GM18508 (cell line): Measurements from ENCODE around the gene SH3RF3.

Experiments
- ATAC-seq: cut with Tn5 transposase; IDR thresholded peaks from one replicate; pipeline ENCODE4 v1.9.1; 2021; ENCODE audit warnings: moderate number of reproducible peaks; ENCODE audit not compliant: insufficient read depth, unreplicated experiment

Gene SH3RF3

DNA sequence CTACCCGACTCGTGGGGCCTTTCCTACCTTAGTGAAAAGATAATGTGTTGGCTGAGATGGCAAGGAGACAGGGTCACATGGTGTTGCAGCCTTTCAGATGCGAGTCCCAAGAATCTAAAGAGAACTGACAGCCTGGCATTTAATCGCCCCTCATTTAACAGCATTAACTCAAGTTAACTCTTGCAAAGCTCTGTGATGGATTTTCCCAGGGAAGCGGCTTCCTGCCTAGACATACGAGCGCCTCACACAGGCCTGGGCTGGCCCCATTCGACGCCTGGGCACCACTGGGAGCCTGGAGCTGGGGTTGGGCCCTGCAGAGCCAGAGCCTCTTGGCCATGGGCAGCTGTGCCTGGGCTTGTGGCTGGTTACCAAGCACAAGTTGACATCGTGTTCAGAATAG is 344.0 kb downstream of the SH3RF3 start:
- no peak for ATAC-seq

DNA sequence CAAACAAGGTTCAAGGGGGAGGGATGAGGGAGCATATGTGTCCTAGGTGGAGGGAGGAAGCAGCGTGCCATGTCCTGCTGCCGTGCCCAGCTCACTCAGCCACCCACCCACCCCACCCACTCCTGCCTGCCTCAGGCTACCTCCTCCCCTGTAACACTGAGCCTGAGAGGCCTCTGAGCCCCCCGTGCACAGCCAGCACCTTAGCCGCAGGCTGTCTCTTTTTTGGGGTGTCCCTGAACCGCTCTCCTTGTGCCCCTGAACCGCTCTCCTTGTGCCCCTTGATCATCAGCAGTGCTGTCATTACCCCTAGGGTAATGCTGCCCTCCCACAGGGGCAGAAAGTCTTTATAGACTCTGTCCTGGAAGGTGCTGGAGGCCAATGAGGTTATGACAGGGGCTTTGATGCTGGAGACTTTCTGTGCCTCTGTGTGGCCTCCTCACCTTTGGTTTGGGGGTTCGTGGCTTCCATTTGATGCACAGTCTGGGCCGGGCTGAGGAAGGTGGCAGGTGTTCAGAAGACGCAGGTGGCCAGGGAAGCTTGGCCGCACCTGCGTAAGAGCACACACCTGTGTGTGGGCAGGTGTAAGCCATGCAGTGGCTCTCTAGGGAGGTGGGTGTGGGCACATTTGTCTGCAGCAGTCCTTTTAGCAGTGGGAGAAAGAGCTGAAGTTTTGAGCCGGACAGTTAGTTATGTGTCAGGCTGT is 344.8 kb downstream of the SH3RF3 start:
- no peak for ATAC-seq

DNA sequence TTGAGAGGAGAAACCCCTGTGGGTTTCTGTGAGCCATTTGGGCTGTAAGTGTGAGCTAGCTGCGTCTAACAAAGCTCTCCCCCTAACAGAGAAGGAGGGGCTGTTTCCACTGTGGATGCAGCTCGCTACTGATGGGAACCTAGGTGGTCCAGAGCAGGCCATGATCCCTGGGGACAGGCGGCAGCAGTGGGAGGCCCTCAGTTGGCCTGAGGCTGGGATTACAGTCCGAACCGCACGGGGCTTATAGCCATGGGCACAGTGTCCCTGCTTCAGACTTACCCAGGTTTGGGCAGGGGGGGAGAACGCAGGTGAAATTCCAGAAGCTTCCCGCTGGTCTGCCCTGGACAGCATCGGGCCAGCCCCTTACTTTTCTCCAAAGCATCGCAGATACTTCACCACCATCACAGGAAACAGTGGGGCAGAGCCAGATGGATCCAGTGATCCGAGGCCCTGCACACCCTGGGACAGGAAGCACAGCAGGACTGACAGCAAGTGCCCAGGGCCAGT is 345.4 kb downstream of the SH3RF3 start:
- ATAC-seq = no peak

DNA sequence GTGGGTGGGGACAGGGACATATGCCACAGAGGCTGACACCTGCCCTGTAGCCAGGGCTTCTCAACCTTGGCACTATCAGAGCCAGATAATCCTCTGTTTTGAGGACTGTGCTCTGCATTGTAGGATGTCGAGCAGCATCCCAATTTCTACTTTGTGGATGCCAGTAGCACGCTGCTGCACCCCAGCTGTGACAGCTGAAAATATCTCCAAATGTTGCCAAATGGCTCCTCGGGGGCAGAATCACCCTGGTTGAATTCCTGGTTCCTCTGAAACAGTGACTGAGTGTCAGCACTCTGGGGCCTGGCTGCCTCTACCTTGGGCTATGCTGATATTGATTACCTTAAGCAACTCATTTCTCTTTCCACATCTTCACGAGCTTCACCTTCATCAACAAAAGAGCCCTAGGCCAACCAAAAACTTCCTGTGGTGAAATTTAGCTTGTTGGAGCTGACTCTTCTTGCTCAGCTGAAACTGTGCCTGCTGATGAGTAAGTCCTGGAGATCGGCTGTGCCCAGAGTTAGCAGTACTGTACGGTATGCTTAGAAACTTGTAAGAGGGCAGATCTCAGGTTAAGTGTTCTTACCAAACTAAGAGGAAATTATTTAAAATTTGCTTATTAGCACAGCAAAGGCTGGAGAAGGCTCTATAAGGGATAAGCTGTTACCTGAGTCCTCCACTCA is 346.7 kb downstream of the SH3RF3 start:
- ATAC-seq = no peak

DNA sequence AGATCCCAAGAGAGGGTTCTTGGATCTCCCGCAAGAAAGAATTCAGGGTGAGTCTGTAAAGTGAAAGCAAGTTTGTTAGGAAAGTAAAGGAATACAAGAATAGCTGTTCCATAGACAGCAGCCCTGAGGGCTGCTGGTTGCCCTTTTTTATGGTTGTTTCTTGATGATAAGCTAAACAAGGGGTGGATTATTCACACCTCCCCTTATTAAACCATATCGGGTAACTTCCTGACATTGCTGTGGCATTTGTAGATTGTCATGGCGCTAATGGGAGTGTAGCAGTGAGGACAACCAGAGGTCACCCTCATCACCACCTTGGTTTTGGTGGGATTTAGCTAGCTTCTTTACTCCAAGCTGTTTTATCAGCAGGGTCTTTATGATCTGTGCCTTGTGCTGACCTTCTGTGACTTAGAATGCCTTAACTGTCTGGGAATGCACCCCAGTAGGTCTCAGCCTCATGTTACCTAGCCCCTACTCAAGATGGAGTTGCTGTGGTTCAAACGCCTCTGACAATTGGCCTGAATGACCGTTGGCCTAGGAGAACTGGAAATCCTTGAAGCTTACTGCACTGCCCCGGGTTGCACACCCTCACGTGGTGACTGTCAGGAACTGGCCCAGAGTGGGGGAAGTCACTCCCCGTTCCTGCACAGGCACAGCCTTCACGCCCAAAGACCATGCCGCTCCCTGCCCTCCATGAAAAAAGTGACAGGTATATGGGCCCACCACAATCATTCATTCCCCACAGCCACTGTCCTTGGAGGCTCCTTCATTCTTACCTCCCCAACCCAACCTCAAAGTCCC is 347.8 kb downstream of the SH3RF3 start:
- ATAC-seq = no peak

DNA sequence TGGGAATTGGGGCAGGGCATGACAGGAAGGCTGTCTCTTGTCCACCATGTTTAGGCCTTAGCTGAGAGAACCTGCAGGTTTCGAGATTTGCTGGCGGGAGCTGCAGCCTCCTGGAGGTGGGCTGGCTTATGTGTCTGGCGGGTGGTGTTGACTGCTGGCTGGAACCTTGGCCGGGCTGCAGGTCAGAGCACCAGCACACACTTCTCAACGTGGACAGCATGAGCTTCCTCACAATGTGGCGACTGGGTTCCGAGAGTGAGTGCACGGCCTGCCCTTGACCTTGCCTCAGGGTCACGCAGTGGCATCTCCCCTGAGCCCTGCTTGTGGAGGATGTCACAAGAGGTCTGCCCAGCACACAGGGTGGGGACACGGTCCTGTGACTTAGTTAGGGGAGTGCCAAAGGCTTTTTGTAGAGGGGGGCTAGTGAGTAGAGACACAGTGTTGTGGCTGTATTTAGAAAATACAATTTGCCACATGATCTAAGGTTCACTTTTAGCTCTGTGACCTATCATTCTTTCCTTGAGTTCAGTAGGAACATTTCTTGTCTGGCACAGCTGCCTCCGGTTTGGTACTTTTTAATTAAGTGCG is 350.0 kb downstream of the SH3RF3 start:
- ATAC-seq = no peak

DNA sequence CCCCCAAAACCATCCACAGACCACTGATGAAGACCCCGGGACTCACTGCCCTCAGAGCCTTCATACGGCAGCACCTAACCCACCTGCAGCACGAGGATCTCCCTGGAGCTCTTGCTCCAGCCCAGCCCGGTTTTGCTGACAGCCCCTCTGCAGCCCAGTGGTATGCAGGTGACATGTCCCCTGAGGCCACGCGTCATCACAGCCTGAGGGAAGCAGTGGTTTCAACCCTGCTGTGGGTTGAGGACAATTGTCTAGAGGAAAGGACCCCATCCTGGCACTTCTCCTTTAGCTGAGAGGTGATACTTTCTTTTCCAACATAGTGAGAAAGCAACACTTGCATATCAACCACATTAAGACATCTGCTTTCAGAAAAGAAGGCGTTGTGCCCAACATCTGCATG is 350.8 kb downstream of the SH3RF3 start:
- no peak for ATAC-seq

DNA sequence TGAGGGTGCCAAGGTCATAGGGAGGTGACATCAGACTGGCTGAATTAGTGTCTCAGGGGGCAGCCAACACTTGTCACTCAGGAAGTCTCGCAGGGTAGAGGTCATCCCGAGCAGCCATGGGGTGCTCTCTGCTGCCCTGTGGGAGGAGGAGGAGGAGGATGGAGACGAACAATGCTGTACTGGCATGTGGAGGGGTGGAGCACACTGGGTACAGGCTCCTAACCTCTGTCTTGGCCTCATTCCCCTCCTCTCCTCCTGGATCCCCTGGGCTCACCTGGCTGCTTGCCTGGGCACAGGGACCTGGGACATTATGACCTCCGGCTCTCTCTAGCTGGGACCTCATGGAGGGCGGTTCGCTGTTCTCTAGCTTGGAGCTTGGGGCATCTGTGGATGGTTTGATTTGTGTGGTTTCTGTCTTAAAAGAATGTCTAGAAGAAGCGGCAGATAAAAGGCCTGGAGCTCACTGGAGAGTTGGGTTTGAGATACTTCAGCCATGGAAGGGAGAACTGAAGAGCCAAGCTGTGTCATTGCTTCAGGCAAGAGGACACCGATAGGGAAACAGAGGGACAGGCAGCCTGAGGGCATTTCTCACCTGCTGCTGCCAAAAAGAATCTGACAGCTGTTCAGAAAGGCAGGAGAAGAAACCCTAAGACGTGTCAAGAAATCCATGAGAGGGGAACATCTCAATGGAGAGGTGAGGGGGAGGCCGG is 351.6 kb downstream of the SH3RF3 start:
- no peak for ATAC-seq

DNA sequence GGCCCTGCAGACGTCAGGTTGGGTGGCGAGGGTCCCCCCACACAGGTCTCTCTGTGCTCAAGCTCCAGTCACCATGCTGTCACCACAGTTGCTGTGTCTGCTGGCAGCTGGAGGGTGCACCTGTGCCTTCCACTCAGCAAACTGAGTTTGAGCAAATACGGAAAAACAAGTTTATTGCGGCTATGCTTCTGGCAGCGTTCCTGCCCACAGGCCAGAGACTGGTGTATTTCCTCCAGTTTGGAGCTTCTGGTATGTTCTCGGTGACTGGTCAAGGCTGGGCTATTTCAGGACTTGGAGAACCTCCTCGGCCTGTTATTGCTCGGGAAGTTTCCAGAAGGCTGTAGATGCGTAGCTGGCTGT is 352.2 kb downstream of the SH3RF3 start:
- no peak for ATAC-seq

DNA sequence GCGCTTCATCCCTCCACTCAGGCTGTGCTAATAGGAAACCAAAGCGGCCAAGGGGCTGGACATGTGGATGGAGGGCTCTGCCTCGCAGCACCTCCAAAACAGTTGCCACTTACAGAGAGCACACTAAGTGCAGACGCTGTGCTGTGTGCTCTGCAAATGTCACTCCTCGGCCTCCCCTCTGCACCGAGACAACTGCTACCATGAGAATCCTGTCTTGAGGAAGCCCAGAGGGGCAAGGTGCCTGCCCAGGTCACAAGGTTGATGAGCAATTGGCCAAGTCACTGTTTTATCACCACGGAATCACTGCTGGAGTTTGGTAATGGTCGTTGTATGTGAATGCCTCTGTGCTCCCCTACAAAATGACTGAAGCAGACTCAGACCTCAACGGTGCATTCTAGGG is 352.6 kb downstream of the SH3RF3 start:
- no peak for ATAC-seq

DNA sequence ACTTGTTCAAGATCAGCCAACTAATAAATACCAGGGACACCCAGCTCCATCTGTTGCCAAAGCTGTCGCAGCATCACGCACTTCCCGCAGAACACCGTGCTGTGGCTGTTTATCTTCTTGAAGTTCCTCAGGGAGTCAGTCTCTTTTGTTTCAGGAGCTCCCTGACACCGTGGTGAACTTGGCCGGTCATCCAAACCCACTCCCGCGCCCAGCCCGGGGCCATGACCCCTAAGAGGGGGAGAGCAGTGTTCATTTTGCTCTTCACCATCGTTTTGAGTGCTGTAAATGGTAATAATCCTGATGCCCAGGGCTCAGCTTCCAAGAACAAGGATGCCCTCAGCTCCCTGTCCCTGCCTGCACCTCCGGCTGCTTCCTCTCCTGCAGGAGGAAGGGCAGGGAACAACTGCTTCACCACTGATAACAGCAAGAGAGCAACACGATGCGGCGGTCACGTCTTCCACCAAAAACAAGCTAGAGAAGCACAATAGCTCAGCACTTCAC is 353.4 kb downstream of the SH3RF3 start:
- no peak for ATAC-seq

DNA sequence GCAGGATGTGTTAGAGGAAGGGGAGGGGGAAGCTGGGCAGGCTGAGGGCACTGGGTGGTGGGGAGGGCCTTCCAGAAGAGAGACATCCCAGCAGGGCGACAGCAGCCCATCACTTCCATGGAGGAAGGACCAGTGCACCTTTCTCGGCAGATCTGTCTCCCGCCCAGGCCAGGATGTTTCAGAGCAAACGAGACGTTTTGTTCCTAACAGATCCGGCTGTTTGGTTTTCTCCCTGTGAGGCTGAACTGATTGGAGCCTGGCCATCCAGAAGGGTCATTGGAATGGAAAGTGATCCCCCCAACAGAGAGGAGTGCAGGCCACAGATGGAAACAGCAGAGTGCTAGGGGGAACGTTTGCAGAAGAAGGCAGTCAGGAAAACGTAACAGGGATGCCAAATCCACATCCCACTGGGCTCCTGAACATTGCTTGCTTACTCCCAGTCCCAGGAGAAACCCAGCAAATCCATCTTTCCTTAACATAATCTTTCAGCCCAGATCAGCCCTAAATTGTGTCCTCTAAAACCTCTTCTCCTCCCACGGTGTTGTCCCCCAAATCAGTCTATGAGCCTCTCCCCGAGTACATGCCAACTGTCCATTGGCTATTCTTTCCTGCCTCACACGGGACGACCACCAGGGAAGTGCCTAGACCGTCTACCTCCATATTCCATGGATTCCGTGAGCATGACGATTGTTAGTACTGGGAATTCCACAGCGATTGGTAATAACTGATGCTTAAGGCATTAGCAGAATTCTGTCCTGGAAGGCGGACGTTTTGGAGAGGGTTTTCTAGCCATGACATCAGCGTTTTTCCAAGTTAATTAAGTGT is 357.9 kb downstream of the SH3RF3 start:
- ATAC-seq = no peak

DNA sequence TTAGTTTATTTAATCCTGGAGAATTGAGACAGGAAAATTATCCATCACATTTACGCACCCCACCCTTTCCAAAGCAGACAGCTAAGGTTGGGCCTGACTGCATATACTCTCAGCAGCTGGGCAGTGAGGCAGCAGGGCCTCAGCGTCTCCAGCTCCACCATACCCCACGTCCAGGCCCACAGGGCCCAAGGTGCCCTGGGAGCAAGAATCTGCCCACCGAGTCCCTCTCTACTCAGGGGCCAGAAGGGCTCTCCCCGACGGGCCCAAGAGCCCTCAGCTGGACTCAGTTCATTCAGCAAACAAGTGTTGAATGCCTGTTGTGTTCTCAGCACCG is 358.5 kb downstream of the SH3RF3 start:
- ATAC-seq = no peak

DNA sequence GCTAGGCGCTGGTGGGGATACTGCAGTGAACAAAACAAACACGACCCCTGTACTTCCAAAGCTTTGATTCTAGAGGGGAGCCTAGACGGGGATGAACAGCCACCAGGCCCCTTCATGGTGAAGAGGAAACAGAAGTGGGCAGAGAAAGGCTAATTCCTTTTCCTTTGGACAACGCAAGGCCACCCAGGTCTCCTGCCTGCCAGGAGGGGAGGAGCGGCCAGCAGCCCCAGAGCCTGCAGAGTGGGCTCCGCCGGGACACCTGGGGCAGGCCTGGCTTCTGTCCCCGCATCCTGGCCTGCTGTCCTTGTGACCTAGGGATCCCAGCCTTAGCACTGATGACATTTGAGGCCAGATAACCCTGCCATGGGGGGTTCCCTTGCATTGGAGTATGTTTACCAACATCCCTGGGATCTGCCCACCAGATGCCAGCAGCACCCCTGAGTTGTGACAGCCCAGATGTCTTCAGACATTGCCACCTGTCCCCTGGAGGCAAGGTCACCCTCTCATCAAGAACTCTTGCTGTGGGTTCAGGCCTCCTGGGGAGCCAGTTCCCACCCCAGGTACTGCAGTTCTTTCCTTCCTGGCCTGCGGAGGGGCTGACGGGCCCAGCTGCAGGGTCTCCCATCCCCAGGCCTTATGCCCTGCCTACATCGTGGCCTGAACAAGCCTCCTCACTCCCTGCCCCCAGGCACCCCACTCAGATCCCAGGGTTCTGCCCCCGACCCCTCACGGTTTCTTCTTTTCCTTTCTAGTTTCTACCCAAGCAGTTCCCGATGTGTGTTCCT is 359.1 kb downstream of the SH3RF3 start:
- no peak for ATAC-seq

DNA sequence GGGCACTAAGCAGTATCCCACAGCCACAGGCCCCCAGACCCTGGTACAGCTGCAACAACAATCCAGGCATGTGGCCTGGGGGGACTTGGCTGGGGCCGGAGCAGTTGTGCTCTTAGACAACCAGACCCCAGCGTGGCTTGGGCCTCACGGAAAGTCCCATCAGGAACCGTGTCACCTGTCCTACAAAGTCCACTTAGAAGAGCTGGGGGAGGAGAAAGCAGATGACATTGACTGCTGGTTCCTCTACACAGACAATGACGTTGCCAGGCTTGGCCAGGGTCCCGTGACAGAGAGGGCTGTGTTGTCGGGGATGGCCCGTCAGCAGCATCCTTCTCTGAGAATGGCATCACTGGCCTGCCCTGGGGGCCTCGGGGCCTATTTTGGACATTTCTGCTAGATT is 360.3 kb downstream of the SH3RF3 start:
- no peak for ATAC-seq

DNA sequence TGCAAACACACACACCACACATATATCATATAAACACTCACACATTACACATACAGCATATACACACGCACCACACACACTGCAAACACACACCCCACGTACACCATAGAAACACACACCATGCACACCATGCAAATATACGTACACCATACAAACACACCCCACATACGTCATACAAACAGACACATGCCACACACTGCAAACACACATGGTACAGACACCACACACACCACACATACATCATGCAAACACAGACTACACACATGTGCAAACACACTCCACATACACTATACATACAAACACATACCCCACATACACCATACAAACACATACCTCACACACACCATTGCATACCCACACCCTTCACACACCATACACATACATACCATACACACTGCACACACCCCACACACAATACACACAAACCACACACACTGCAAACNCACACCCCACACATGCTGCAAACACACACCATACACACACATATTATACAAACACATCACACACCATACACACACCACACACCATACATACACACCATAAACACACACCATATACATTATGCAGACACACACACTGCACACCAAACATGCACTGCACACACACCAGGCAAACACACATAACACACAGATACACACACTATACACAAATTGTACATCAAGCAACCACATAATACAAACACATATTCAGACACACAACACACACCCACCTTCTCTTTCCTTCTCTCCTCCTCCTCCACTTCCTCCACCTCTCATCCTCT is 364.4 kb downstream of the SH3RF3 start:
- ATAC-seq = no peak

DNA sequence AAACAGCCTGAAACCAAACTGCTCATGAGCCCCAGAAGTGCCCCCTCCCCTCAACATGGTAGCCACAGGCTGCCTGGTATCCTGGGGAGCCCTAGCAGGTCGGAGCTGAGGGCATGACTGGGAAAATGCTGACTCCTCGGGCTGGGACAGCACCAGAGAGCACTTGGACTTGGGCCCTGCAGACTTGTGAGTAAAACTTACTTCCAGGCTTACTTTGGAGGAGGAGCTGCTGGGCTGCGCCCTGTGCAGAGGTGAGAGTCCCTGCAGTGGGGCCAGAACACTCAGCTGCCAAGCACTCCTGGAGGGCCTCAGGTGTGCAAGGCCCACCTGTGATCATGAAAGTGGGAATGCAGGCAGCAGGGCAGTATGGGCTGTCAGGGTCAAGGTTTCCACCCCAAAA is 365.3 kb downstream of the SH3RF3 start:
- no peak for ATAC-seq

DNA sequence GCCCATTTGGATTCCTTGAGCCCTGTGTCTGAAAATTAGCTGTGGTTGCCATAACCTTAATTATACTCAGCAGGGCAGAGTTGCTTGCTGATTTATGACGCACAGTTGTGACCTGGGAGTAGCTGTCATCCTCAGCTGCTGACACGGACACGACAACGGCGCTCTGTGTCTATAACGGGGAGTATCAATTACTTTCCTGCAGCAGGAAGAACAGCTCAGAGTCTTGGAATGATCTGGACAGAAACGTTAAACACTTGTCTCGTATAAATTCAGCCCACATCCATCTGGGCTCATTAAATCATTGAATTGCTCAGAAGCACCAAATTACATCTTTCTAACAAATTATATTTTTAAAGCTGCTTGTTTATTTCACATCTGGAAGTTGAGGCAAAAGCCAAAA is 368.5 kb downstream of the SH3RF3 start:
- no peak for ATAC-seq
